NCI-H1048 (cell line): ENCODE data around the gene MED16.
"Not testable (repeated sequence)": the region's sequence is repeated elsewhere in the genome, so short reads cannot be mapped to it uniquely, and the experiment has no call there.

Source experiments
- DNase-seq: peaks from one replicate; lab custom pipeline; 2025; lab: John Stamatoyannopoulos, UW

The MED16 gene

DNA sequence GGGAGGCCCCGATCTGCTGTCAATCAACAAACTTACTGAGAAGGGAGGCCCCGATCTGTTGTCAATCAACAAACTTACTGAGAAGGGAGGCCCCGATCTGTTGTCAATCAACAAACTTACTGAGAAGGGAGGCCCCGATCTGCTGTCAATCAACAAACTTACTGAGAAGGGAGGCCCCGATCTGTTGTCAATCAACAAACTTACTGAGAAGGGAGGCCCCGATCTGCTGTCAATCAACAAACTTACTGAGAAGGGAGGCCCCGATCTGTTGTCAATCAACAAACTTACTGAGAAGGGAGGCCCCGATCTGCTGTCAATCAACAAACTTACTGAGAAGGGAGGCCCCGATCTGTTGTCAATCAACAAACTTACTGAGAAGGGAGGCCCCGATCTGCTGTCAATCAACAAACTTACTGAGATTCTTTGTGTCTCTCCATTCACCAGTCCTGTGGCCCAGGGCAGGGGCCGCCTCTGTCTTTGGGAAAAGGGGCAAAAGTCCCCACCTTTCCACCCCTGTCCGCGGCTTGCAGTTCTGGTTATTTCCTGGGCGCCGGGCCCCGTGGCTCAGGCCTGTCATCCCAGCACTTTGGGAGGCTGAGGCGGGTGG lies 39.3 kb downstream of the MED16 start:
- not testable (repeated sequence) for DNase-seq

DNA sequence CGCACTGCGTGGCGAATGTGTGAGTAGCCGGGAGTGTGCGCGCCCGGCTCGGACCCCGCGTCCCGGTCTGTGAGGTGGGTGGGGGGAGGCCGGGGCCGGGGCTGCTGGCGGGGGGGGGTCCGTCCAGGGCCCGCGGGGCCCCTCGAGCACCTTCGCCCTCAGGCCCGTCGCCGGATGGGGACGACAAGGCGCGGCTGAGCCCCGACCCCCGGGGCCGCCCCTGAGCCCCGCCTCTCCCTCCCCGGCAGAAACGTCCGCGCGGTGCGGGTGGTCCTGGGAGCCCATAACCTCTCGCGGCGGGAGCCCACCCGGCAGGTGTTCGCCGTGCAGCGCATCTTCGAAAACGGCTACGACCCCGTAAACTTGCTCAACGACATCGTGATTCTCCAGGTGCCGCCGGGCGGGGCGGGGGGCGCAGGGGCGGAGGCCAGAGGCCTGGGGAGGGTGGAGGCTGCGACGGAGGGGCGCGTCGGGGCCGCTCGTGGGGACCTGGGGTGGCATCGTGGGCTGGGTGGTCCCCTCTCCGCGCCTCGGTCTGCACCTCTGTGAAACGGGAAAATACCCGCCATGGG lies 39.9 kb downstream of the MED16 start:
- no peak for DNase-seq

DNA sequence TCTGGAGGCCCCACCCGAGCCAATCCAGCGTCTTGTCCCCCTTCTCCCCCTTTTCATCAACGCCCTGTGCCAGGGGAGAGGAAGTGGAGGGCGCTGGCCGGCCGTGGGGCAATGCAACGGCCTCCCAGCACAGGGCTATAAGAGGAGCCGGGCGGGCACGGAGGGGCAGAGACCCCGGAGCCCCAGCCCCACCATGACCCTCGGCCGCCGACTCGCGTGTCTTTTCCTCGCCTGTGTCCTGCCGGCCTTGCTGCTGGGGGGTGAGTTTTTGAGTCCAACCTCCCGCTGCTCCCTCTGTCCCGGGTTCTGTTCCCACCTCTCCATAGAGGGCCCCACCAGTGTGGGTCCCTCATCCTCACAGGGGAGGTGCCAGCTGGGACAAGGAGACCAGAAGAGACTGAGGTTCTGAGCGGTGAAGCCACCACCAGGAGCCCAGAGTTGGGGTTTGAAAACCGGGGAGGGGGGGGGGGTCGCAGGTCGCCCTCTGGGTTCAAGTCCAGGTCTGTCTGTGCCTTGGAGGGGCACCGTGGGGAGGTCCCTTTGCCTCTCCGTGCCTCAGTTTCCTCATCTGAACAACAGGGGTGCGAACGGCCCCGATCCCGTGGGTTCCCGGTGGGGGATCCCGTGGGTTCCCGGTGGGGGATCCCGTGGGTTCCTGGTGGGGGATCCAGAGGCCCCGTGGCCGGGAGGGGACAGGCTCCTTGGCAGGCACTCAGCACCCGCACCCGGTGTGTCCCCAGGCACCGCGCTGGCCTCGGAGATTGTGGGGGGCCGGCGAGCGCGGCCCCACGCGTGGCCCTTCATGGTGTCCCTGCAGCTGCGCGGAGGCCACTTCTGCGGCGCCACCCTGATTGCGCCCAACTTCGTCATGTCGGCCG lies 40.6 kb downstream of the MED16 start, which contains the start of gene ELANE:
Gene ELANE, plus strand, starts transcription at position 168 of the 878 bp plus-strand sequence. Its CDS starts 26 bp downstream, at position 194.
- no peak for DNase-seq

DNA sequence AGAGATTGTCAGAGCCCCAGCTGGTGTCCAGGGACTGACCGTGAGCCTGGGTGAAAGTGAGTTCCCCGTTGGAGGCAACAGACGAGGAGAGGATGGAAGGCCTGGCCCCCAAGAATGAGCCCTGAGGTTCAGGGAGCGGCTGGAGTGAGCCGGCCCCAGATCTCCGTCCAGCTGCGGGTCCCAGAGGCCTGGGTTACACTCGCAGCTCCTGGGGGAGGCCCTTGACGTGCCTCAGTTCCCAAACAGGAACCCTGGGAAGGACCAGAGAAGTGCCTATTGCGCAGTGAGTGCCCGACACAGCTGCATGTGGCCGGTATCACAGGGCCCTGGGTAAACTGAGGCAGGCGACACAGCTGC lies 42.0 kb downstream of the MED16 start:
- DNase-seq: no peak

GRCh38 chr19:850221-850978 lies 42.6 kb downstream of the MED16 start:
- no peak for DNase-seq

GRCh38 chr19:849195-849594 lies 43.8 kb downstream of the MED16 start:
- DNase-seq: not testable (repeated sequence)

DNA sequence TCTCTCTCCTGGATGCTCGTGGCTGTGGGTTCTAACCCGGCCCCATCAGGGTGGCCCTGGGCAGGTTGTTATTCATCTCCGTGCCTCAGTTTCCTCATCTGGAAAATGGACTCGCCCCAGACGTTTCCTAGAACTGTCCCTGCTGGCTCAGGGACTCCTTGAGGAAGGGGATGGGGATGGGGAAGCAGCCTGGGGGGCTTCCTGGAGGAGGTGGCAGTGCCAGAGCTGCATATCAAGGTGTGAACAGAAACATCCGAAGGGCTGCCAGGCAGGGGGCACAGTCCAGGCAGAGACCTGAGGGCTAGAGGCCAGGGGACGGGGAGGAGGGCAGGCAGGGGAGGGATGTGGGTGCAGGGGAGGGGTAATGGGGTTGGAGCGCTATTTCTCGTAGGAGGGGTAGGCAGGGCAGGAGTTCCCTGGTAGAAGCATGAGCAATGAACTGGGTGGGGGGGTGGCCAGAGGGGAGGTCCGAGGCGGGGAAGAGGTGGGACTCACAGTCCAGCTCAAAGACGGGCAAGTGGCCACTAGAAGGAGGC lies 44.5 kb downstream of the MED16 start:
- DNase-seq: no peak

- no peak for DNase-seq
Observed at GRCh38 chr19:845707-846521, 47.1 kb downstream of the MED16 start.

DNA sequence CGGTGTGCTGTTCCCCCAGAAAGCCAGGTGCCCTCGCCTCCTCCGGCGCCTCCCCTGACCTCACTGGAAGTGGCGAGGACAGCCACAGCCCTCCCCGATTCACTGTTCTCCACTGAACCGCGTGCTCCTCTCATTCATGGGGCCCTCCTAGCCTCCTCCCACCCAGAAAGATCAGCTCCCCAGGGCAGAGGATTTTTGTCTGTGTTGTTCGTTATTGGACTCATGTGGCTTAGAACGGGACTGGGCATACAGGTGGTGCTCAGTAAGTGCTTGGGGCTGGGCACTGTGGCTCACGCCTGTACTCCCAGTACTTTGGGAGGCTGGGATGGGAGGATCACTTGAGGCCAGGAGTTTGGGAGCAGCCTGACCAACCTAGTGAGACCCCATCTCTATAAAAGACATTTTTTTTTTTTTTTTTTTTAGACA lies 48.4 kb downstream of the MED16 start:
- no peak for DNase-seq

DNA sequence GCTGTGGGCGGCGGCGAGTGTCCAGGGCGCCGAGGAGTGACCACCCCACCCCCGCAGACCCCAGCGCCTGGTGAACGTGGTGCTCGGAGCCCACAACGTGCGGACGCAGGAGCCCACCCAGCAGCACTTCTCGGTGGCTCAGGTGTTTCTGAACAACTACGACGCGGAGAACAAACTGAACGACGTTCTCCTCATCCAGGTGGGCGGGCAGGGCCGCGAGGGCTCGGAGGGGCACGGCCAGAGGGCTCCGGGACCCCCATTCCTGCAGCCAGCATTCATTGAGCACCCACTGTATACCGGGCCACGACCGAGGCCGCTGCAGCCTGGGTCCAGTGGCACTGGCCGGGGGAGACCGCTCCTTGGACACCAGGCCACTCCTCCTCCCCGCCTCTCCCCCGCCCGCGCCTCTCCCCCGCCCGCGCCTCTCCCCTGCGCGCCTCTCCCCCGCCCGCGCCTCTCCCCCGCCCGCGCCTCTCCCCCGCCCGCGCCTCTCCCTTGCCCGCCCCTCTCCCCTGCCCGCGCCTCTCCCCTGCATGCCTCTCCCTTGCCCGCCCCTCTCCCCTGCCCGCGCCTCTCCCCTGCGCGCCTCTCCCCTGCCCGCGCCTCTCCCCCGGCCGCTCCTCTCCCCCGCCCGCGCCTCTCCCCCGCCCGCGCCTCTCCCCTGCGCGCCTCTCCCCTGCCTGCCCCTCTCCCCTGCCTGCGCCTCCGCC lies 49.0 kb downstream of the MED16 start:
- no peak for DNase-seq

DNA sequence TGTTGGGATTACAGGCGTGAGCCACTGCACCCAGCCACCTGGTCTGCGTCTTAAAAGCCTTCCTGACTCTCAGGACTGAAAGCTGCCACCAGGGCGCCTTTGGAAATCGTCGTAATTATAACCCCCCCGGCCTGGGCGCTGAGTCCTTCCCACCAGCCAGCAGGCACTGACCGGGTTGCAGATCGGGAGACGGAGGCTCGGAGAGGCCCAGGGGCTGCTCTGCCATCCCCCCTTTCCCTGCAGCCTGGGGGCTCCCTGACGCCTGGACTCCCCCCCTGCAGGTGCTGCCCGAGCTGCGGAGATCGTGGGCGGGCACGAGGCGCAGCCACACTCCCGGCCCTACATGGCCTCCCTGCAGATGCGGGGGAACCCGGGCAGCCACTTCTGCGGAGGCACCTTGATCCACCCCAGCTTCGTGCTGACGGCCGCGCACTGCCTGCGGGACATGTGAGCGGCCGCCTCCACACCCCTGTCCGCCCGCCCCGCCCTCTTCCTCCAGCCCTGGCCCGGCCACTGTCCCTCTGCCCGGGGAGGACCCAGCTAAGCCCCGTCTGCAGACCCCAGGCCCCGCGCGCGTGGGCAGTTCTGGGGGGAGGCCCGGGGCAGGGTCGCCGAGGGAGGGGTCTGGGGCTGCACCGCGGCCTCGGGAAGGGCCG lies 49.7 kb downstream of the MED16 start:
- no peak for DNase-seq

DNA sequence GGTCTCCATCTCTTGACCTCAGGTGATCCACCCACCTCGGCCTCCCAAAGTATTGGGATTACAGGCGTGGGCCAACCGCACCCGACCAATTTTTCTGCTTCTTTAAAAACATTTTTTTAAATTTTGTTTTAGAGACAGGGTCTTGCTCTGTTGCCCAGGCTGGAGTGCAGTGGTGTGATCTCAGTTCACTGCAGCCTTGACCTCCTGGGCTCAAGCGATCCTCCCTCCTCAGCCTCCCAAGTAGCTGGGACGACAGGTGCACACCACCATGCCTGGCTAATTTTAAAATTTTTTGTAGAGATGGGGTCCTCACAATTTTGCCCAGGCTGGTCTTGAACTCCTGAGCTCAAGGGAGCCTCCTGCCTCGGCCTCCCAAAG lies 50.2 kb downstream of the MED16 start:
- not testable (repeated sequence) for DNase-seq

DNA sequence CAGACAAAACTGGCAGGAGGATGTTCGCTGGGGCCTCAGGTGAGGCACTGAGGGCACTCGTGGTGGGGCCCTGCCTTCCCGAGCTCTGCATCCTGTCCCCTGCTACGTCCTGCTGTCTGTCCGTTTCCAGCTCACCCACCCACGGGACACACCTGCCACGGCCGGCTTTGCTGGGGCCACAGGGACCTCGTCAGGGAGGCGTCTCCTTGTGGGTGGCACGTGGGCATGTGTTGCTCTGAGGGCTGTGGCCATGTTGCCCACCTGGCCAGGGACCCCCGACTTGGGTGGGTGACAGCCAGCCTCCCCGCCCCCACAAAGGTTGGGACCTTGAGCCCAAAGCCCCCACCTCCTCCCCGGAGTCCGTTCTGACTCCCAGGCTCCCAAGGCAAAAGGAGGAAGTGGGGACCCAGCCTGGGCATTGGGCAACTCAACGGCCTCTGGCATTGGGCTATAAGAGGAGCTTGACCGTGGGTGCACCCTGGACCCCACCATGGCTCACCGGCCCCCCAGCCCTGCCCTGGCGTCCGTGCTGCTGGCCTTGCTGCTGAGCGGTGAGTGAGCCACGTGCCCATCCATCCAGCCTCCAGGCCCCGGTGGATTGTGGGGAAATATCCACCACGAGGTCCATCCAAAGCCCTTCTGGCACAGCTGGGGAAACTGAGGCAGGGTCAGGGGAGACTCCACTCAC lies 52.3 kb downstream of the MED16 start, which contains the start of gene PRTN3:
Gene PRTN3, plus strand, starts transcription at position 481 of the 688 bp plus-strand sequence. Its CDS starts 10 bp downstream, at position 491.
- DNase-seq: no peak

DNA sequence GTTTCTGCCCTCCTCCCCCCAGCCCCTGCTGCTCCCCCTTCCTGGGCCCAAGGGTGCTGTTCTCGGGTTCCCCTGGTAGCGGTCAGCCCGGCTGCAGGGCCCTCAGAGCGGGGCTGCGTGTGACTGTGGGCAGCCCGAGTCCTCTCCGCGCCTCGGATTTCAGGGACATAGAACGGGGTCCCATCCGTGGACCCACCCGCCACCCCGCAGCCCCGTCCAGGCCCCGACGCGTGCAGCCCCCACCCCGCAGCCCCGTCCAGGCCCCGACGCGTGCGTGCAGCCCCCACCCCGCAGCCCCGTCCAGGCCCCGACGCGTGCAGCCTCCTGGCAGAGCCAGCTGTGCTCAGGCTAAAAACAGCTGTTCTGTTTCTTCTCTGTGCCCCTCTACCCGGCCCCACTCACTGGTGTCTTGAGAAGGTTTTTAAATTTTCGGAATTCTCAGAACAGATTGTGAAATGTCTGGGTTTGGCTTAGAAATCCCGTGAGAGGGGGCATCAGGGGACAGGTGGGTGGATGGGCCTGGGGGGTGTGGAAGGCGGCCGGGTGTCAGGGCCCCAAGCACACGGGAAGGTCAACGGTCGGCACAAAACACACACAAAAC lies 57.7 kb downstream of the MED16 start:
- DNase-seq: no peak

GRCh38 chr19:834216-834615 lies 58.8 kb downstream of the MED16 start:
- no peak for DNase-seq

GRCh38 chr19:831407-832369 lies 61.3 kb downstream of the MED16 start:
- no peak for DNase-seq

- DNase-seq: no peak
Observed at GRCh38 chr19:829129-829758, 63.7 kb downstream of the MED16 start.
